GM12878 (cell line): Measurements from ENCODE around the gene WNT9A.

Experiments
- EP300 ChIP-seq, 2 experiments: fragments of 150-350 bp in 1 of 2; IDR thresholded peaks; 2 replicates each; pipeline ENCODE4 v1.6.1; 2011 to 2012; ENCODE audit warnings: low read depth in 2 of 2, low read length in 2 of 2, borderline replicate concordance in 1 of 2, improper control_type of control experiment in 1 of 2, inconsistent platforms in 1 of 2; ENCODE audit not compliant: control insufficient read depth in 1 of 2
- POLR2A ChIP-seq: IDR thresholded peaks from 2 replicates; pipeline ENCODE4 v1.6.1; 2011; ENCODE audit warnings: low read depth, mild to moderate bottlenecking, low read length
- YY1 ChIP-seq: IDR thresholded peaks from 2 replicates; pipeline ENCODE4 v1.6.1; 2011; ENCODE audit warnings: low read depth, mild to moderate bottlenecking, low read length

DNA sequence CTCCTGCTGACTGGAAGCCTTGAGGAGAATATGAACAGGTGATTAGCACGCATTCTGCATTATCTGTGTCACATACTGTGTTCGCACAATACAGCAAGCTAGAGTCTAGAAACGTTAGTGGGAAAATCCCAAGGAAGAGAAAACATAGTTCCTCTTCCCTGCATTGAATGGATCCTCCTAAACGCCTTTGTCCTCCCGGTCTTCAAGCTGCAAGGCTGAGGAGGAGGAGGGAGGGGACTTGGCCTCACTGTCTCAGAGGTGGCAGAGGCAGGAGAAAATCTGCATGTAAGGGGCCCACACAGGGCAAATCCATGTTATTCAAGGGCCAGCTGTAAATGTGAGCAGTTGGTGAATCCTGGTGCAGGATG, 34.4 kb downstream of the WNT9A start:
- TF ChIP-seq YY1 (no peak), EP300 (IDR thresholded peaks at IDR 0.05; ENCODE audit: borderline replicate concordance in 1 of 2, control insufficient read depth in 1 of 2, low read depth in 2 of 2, low read length in 2 of 2) (no peak), POLR2A (no peak)
